GM12872 (cell line): ENCODE measurements around the gene ZCWPW1.

ENCODE experiments used
- CTCF ChIP-seq: IDR thresholded peaks from 3 replicates; pipeline ENCODE4 v1.5.1; 2011; ENCODE audit warnings: low read depth, mild to moderate bottlenecking, low read length, moderate library complexity; ENCODE audit not compliant: insufficient read depth

ZCWPW1 gene

GRCh38 chr7:100374601-100375000, 53.9 kb downstream of the ZCWPW1 start:
- no peak for TF ChIP-seq CTCF

DNA sequence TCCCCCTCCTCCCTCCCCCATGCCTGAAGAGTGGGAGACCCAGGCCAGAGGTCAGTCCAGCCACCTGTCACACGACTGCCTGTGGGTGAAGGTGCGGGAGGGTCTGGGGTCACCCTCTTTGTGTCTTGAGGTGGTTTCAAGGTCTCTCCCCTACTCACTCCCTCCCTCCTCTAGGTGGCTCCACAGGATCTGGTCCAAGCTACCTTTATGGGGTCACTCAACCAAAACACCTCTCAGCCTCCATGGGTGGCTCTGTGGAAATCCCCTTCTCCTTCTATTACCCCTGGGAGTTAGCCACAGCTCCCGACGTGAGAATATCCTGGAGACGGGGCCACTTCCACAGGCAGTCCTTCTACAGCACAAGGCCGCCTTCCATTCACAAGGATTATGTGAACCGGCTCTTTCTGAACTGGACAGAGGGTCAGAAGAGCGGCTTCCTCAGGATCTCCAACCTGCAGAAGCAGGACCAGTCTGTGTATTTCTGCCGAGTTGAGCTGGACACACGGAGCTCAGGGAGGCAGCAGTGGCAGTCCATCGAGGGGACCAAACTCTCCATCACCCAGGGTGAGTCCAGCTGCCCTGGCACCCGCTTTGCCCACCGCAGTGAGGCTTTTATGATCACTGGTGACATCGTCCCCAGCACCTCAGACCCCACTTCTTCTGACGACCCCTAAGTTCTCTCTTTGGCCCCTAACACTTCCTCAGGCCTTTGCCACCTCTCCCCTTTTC, 54.5 kb downstream of the ZCWPW1 start:
- TF ChIP-seq CTCF: peak; percentile 60

DNA sequence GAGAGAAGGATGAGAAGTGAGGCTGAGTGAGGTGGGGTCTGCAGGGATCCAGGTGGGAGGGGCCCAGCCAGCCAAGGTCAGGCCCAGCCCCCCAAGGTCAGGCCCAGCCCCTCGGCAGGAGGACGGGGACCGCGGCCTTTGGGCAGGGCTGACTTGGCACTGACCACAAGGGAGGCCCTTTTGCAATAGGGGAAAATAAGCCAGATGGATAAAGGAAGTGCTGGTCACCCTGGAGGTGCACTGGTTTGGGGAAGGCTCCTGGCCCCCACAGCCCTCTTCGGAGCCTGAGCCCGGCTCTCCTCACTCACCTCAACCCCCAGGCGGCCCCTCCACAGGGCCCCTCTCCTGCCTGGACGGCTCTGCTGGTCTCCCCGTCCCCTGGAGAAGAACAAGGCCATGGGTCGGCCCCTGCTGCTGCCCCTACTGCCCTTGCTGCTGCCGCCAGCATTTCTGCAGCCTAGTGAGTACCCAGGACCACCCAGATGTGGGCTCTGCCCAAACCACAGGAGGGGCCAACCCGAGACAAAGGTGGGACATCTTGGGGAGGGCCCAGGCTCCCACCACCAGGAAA, 55.2 kb downstream of the ZCWPW1 start, which contains the start of gene PILRA:
PILRA (plus strand) TSS at position 227 of the 571 bp plus-strand sequence; CDS start at position 397, 170 bp downstream.
- TF ChIP-seq CTCF: no peak

- no peak for TF ChIP-seq CTCF
These were observed 55.8 kb downstream of the ZCWPW1 start for GRCh38 chr7:100372694-100373093.

- TF ChIP-seq CTCF: no peak
These were observed 56.2 kb downstream of the ZCWPW1 start for GRCh38 chr7:100372256-100372655.

- no peak for TF ChIP-seq CTCF
These were observed 56.8 kb downstream of the ZCWPW1 start for GRCh38 chr7:100371561-100372171.

- no peak for TF ChIP-seq CTCF
These were observed 57.8 kb downstream of the ZCWPW1 start for GRCh38 chr7:100370746-100371145.
